Pancreas (tissue), 10 donors: ENCODE data around the gene BAIAP2L1. TPM values are rescaled to one million over a fixed set of nuclear protein-coding genes. Genes with fewer than 3 reads are reported as not detected.

Experiments used
- ATAC-seq, 4 donors: fragments of 200-7000 bp; cut with Tn5 transposase; one replicate each; pipeline versions ENCODE4 v1.8.0 to v1.9.1; 2020; ENCODE audit warnings: mild to moderate bottlenecking in 4 of 4, moderate library complexity in 4 of 4
- DNase-seq, 6 donors: peaks; one replicate each; pipeline ENCODE4 v3.0.0-alpha.2; 2020
- FAIRE-seq: peaks from 2 replicates; lab custom pipeline; 2012; peaks lifted over from hg19 to GRCh38; lab: Jason Lieb, UNC
- H3K27ac ChIP-seq, 4 donors: fragments of 200-600 bp; sonication (generic); 1 replicate in 3 of 4; 2 replicates in 1 of 4; pipeline versions ENCODE4 v1.5.0 to v1.8.0; 2020
- H3K27me3 ChIP-seq, 4 donors: fragments of 200-600 bp; one replicate each; pipeline ENCODE4 v1.8.0; 2021
- H3K36me3 ChIP-seq, 3 donors: fragments of 200-600 bp; sonication (generic) in 1 of 3; one replicate each; pipeline versions ENCODE4 v1.5.0 to v1.8.0; 2020 to 2021
- H3K4me1 ChIP-seq, 3 donors: fragments of 200-600 bp; one replicate each; pipeline ENCODE4 v1.8.0; 2021
- H3K4me3 ChIP-seq, 4 donors: fragments of 200-600 bp; sonication (generic) in 2 of 4; one replicate each; pipeline versions ENCODE4 v1.5.0 to v1.8.0; 2020 to 2021
- H3K9me3 ChIP-seq, 4 donors: fragments of 200-600 bp; one replicate each; pipeline ENCODE4 v1.8.0; 2021
- WGBS, 2 donors: extraction: QIAGEN DNeasy Blood & Tissue Kit; methylation state at CpG; one replicate each; pipeline ENCODE4 v1.1.7; 2013; 5-methylcytosine and 5-hydroxymethylcytosine counted together
- intact Hi-C, 3 donors: fragments of 100-400 bp; cut with DNase I; formaldehyde crosslinking; loops; one replicate each; pipeline versions ENCODE4 v1.11.1 to v1.14.2; 2022
- polyA plus RNA-seq, 2 donors: library from polyadenylated mRNA; stranded (reverse); fragments of 200-250 nt; gene quantifications; one replicate each; pipeline ENCODE4 v1.2.3, GENCODE V29; 2013
- total RNA-seq, 6 donors: library from RNA; stranded (reverse); fragmentation: NEBNext Ultra II Directional in 4 of 6; extraction: Animal tissue kit (Norgen Biotek cat#: 25700) in 4 of 6; gene quantifications; one replicate each; pipeline versions ENCODE4 v1.2.1 to v1.2.4, GENCODE V29; 2021 to 2023
- TF ChIP-seq, protein P1 (sequence below), 4 donors: fragments of 200-600 bp; sonication (generic) in 3 of 4; IDR thresholded peaks; one replicate each; pipeline versions ENCODE4 v1.5.0 to v1.8.0; 2021; ENCODE audit warnings: antibody characterized with exemption in 4 of 4
- donor health status: healthy with polysubstance abuse.
- donor health status: DM: no; HTN: no; CAD: no; lungs with moderate emphysema.
- donor health status: DM: no; HTN: no; CAD: no.
- donor health status: control.
- donor health status: control.
- donor health status: Bipolar disorder and iron deficiency.
- donor health status: DM: yes; HTN: yes; CAD: no.
- donor health status: DM: no; HTN: no; CAD: no.
- donor health status: DM: no; HTN: no; CAD: no.
- donor health status: DM: yes; HTN: yes; CAD: no.

Gene BAIAP2L1
- total and polyA plus RNA-seq, 8 donors: 17.9 to 31.5 (median 22.2) TPM

- H3K4me3 ChIP-seq: no peak overlapping the region
- H3K27me3 ChIP-seq: no peaks in the 10 kb centered on the region
- no peaks in the 10 kb centered on the region for H3K9me3 ChIP-seq
- no peak for FAIRE-seq
- 81 to 85% methylated on average over 6 of the region's 6 CpGs for WGBS, 2 donors
- intact Hi-C loops: no loop called here
- no peaks in the 10 kb centered on the region for H3K36me3 ChIP-seq
- H3K27ac ChIP-seq: no peak overlapping the region
- no peak for ATAC-seq
- DNase-seq: no peak
- peaks cover 0 to 5% (median 0%) of the 10 kb centered on the region in 3 donors for H3K4me1 ChIP-seq
- TF ChIP-seq, protein P1, sequence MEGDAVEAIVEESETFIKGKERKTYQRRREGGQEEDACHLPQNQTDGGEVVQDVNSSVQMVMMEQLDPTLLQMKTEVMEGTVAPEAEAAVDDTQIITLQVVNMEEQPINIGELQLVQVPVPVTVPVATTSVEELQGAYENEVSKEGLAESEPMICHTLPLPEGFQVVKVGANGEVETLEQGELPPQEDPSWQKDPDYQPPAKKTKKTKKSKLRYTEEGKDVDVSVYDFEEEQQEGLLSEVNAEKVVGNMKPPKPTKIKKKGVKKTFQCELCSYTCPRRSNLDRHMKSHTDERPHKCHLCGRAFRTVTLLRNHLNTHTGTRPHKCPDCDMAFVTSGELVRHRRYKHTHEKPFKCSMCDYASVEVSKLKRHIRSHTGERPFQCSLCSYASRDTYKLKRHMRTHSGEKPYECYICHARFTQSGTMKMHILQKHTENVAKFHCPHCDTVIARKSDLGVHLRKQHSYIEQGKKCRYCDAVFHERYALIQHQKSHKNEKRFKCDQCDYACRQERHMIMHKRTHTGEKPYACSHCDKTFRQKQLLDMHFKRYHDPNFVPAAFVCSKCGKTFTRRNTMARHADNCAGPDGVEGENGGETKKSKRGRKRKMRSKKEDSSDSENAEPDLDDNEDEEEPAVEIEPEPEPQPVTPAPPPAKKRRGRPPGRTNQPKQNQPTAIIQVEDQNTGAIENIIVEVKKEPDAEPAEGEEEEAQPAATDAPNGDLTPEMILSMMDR (IDR thresholded peaks at IDR 0.05): no peak
These were observed 24.2 kb downstream of the BAIAP2L1 start for GRCh38 chr7:98376711-98377110.

DNA sequence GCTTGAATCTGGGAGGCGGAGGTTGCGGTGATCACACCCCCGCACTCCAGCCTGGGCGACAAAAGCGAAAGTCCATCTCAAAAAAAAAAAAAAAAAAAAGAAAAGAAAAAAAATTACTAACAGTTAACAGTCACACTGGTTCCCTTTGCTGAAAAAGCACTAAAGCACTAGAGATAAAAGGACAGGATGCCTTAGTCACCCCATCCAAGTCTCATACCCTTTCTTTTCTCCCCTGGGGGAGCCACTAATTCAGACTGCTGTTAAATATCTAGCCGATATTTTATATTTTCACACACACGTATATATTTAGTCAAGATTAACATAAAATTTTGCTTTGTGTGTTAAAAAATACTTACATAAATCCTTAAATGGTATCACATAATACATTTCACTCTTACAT, 25.2 kb downstream of the BAIAP2L1 start:
- TF ChIP-seq, protein P1 (IDR thresholded peaks at IDR 0.05): no peak
- Histone ChIP-seq H3K27ac (no peak overlapping the region), H3K4me1 (peaks cover 0 to 8% (median 5%) of the 10 kb centered on the region in 3 donors), H3K4me3 (no peak overlapping the region), H3K27me3 (no peaks in the 10 kb centered on the region), H3K36me3 (no peaks in the 10 kb centered on the region), H3K9me3 (no peaks in the 10 kb centered on the region)
- intact Hi-C loops: no loop called here
- DNase-seq (no peak), ATAC-seq (no peak), FAIRE-seq (no peak)
- WGBS, 2 donors: 94 to 95% methylated on average over 7 of the region's 7 CpGs

GRCh38 chr7:98374285-98374680, 26.6 kb downstream of the BAIAP2L1 start:
- 98% methylated on average over 3 of the region's 3 CpGs for WGBS, 2 donors
- TF ChIP-seq, protein P1 (IDR thresholded peaks at IDR 0.05): no peak
- H3K4me3 ChIP-seq: no peak overlapping the region
- peaks cover 0 to 9% (median 5%) of the 10 kb centered on the region in 3 donors for H3K4me1 ChIP-seq
- FAIRE-seq: no peak
- intact Hi-C loops: no loop called here
- no peaks in the 10 kb centered on the region for H3K9me3 ChIP-seq
- no peak overlapping the region for H3K27ac ChIP-seq
- H3K27me3 ChIP-seq: no peaks in the 10 kb centered on the region
- DNase-seq: no peak
- ATAC-seq: no peak
- H3K36me3 ChIP-seq: no peaks in the 10 kb centered on the region

- 79 to 93% methylated on average over 3 of the region's 3 CpGs for WGBS, 2 donors
- ATAC-seq: peak in 1 of 4 donors; percentile 40
These were observed 27.9 kb downstream of the BAIAP2L1 start for GRCh38 chr7:98372993-98373392.

DNA sequence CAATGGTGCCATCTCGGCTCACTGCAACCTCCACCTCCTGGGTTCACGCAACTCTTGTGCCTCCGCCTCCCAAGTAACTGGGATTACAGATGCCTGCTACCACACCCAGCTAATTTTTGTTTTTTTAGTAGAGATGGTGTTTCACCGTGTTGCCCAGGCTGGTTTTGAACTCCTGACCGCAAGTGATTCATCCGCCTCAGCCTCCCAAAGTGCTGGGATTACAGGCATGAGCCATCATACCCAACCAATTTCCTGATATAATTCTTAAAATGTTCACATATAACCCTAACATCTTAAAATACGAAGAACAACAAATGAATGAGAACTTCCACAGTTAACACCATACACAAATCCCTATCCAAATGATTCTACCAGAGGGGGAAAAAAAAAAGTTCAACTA, 31.2 kb downstream of the BAIAP2L1 start:
- FAIRE-seq (no peak), DNase-seq (no peak), ATAC-seq (no peak)
- TF ChIP-seq, protein P1 (IDR thresholded peaks at IDR 0.05): no peak
- intact Hi-C loops: no loop called here
- Histone ChIP-seq H3K4me3 (no peak overlapping the region), H3K9me3 (no peaks in the 10 kb centered on the region), H3K27me3 (no peaks in the 10 kb centered on the region), H3K27ac (no peak overlapping the region), H3K4me1 (peaks cover 0 to 9% (median 5%) of the 10 kb centered on the region in 3 donors), H3K36me3 (no peaks in the 10 kb centered on the region)
- 91 to 95% methylated on average over 7 of the region's 7 CpGs for WGBS, 2 donors

More at GRCh38 chr7:98372993-98373392, 27.9 kb downstream of the BAIAP2L1 start:
- no peaks in the 10 kb centered on the region for H3K27me3 ChIP-seq
- no peak overlapping the region for H3K27ac ChIP-seq
- FAIRE-seq: no peak
- no peak for DNase-seq
- intact Hi-C loops: no loop called here
- no peaks in the 10 kb centered on the region for H3K36me3 ChIP-seq
- no peaks in the 10 kb centered on the region for H3K9me3 ChIP-seq
- TF ChIP-seq, protein P1 (IDR thresholded peaks at IDR 0.05): no peak
- no peak overlapping the region for H3K4me3 ChIP-seq
- H3K4me1 ChIP-seq: peaks cover 0 to 9% (median 5%) of the 10 kb centered on the region in 3 donors
